ENCODE data around the gene PCSK4.
"Not testable (repeated sequence)": the region's sequence is repeated elsewhere in the genome, so short reads cannot be mapped to it uniquely, and the experiment has no call there.

Gene PCSK4

GRCh38 chr19:1490311-1491113, at the start of gene PCSK4:
Gene PCSK4 (minus strand): TSS chr19:1490350. CDS start chr19:1490346, 4 bp downstream.
- peak; percentile 98 for DNase-seq

- not testable (repeated sequence) for DNase-seq
Observed at GRCh38 chr19:1539749-1540148, 49.6 kb upstream of the PCSK4 start.

GRCh38 chr19:1538978-1539377, 48.8 kb upstream of the PCSK4 start:
- no peak for DNase-seq

GRCh38 chr19:1535699-1536098, 45.5 kb upstream of the PCSK4 start:
- DNase-seq, result not testable (repeated sequence)

GRCh38 chr19:1534972-1535371, 44.8 kb upstream of the PCSK4 start:
- no peak for DNase-seq

GRCh38 chr19:1533510-1534150, 43.5 kb upstream of the PCSK4 start:
- no peak for DNase-seq

GRCh38 chr19:1532003-1532402, 41.9 kb upstream of the PCSK4 start:
- DNase-seq, result no peak

- DNase-seq, result no peak
Observed at GRCh38 chr19:1531587-1531986, 41.4 kb upstream of the PCSK4 start.

GRCh38 chr19:1530856-1531255, 40.7 kb upstream of the PCSK4 start:
- DNase-seq, result not testable (repeated sequence)

- DNase-seq, result no peak
Observed at GRCh38 chr19:1529430-1529816, 39.3 kb upstream of the PCSK4 start.

GRCh38 chr19:1528596-1529429, 38.7 kb upstream of the PCSK4 start:
- DNase-seq, result no peak

GRCh38 chr19:1527650-1528309, 37.6 kb upstream of the PCSK4 start:
- DNase-seq, result no peak

- no peak for DNase-seq
Observed at GRCh38 chr19:1526979-1527649, 37.0 kb upstream of the PCSK4 start.

GRCh38 chr19:1526066-1526778, 36.1 kb upstream of the PCSK4 start:
- no peak for DNase-seq

GRCh38 chr19:1525343-1525742, 35.2 kb upstream of the PCSK4 start:
- no peak for DNase-seq

GRCh38 chr19:1524972-1525325, 34.8 kb upstream of the PCSK4 start:
- no peak for DNase-seq

- no peak for DNase-seq
Observed at GRCh38 chr19:1524287-1524971, 34.3 kb upstream of the PCSK4 start.

- no peak for DNase-seq
Observed at GRCh38 chr19:1523412-1524286, 33.5 kb upstream of the PCSK4 start, which contains the start of gene PLK5. Gene PLK5 (plus strand): TSS chr19:1524077. CDS start chr19:1526997, 2,920 bp downstream.

- DNase-seq, result no peak
Observed at GRCh38 chr19:1522838-1523237, 32.7 kb upstream of the PCSK4 start.

GRCh38 chr19:1522061-1522460, 31.9 kb upstream of the PCSK4 start:
- DNase-seq, result no peak
